MCF 10A (cell line): ENCODE results near the gene VEGFA. TPM values are rescaled to one million over a fixed set of nuclear protein-coding genes. Genes with fewer than 3 reads are reported as not detected.

Experiments used
- BruUV-seq: library from RNA; stranded (reverse); fragments of 400-500 nt; replicated peaks from 2 replicates; lab custom pipeline; 2021; lab: Mats Ljungman, UMichigan
- CTCF ChIA-PET: fragments of 300-600 bp; sonication (Branson Sonifier 250); formaldehyde crosslinking; extraction: SDS; loops from one replicate; lab custom pipeline; 2021; ENCODE audit warnings: antibody characterized with exemption, inconsistent platforms; lab: Yijun Ruan, JAX
- POLR2A ChIA-PET: fragments of 300-600, 350-650 bp; sonication (Branson Sonifier 250); formaldehyde crosslinking; extraction: SDS; loops from one replicate; lab custom pipeline; 2020; ENCODE audit warnings: antibody characterized with exemption, inconsistent platforms; lab: Yijun Ruan, JAX
- DNase-seq: peaks from one replicate; pipeline ENCODE4 v3.0.0-alpha.2; 2018; ENCODE audit not compliant: unreplicated experiment
- H3K27ac Mint-ChIP-seq: one replicate; pipeline ENCODE4 v1.8.0; 2022; ENCODE audit warnings: mild to moderate bottlenecking, low read depth, mixed read lengths; ENCODE audit not compliant: unreplicated experiment
- H3K27me3 Mint-ChIP-seq: one replicate; pipeline ENCODE4 v1.8.0; 2022; ENCODE audit warnings: mixed read lengths; ENCODE audit not compliant: insufficient read depth, unreplicated experiment
- H3K36me3 Mint-ChIP-seq: one replicate; pipeline ENCODE4 v1.8.0; 2022; ENCODE audit warnings: mild to moderate bottlenecking, moderate library complexity, mixed read lengths; ENCODE audit not compliant: insufficient read depth, unreplicated experiment
- H3K4me1 Mint-ChIP-seq: one replicate; pipeline ENCODE4 v1.8.0; 2022; ENCODE audit warnings: mixed read lengths; ENCODE audit not compliant: insufficient read depth, unreplicated experiment
- H3K4me3 Mint-ChIP-seq: one replicate; pipeline ENCODE4 v1.8.0; 2022; ENCODE audit warnings: mild to moderate bottlenecking, moderate library complexity, mixed read lengths; ENCODE audit not compliant: unreplicated experiment
- H3K9me3 Mint-ChIP-seq: one replicate; pipeline ENCODE4 v1.8.0; 2022; ENCODE audit warnings: mixed read lengths; ENCODE audit not compliant: unreplicated experiment
- intact Hi-C: fragments of 100-400 bp; cut with micrococcal nuclease; formaldehyde crosslinking; loops from 2 replicates; pipeline ENCODE4 v1.14.1; 2022
- total RNA-seq: library from RNA; stranded (reverse); gene quantifications from 2 replicates; pipeline ENCODE4 v1.2.3, GENCODE V29; 2022
- TF ChIP-seq, protein P1 (sequence below): fragments of 200-600 bp; IDR thresholded peaks from one replicate; pipeline ENCODE4 v1.8.0; 2022; ENCODE audit warnings: antibody characterized with exemption, mild to moderate bottlenecking; ENCODE audit not compliant: unreplicated experiment

VEGFA gene
- total RNA-seq, 1 experiment from 2014 or later: 265 TPM

DNA sequence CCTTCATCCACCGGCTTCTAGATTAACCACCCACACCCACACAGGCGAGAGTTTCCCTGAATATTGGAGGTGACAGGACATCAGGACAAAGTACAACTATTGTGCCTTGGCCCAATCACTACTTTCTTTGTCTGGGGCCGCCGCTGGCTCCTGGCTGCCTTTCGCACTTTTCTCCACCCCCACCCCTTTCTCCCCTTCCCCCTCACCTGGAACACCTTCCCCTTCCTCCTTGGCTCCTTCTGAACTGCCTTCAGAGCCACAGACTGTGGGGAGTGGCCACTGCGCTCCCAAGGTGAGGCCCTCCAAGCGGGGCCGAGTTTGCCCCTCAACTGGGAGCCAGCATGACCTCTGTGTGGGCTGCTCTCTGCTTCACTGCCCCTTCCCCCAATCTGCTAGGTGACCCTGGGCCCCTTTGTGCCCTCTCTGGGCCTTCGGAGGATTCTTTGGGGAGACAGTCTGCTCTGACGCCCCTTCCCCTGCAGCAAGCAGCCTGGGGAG, 3.0 kb upstream of the VEGFA start:
- Mint-ChIP-seq H3K4me3 (no peak overlapping the region), H3K27ac (no peak overlapping the region), H3K9me3 (no peaks in the 10 kb centered on the region), H3K36me3 (no peaks in the 10 kb centered on the region), H3K4me1 (no peaks in the 10 kb centered on the region), H3K27me3 (no peaks in the 10 kb centered on the region)
- DNase-seq: no peak
- intact Hi-C loops: no loop called here
- no TSS peak for BruUV-seq
- TF ChIP-seq, protein P1, sequence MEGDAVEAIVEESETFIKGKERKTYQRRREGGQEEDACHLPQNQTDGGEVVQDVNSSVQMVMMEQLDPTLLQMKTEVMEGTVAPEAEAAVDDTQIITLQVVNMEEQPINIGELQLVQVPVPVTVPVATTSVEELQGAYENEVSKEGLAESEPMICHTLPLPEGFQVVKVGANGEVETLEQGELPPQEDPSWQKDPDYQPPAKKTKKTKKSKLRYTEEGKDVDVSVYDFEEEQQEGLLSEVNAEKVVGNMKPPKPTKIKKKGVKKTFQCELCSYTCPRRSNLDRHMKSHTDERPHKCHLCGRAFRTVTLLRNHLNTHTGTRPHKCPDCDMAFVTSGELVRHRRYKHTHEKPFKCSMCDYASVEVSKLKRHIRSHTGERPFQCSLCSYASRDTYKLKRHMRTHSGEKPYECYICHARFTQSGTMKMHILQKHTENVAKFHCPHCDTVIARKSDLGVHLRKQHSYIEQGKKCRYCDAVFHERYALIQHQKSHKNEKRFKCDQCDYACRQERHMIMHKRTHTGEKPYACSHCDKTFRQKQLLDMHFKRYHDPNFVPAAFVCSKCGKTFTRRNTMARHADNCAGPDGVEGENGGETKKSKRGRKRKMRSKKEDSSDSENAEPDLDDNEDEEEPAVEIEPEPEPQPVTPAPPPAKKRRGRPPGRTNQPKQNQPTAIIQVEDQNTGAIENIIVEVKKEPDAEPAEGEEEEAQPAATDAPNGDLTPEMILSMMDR: no peak
- ChIA-PET CTCF (interaction anchor here (1.0 to 8.9 kb wide), 5 partner anchors 43 to 315 kb away, joined by 3 to 237 read pairs (median 4); no protein-coding TSS in a partner anchor), POLR2A (interaction anchor here (4.3 kb wide), 1 partner anchor 307 kb away, joined by 48 read pairs; no protein-coding TSS in a partner anchor)

DNA sequence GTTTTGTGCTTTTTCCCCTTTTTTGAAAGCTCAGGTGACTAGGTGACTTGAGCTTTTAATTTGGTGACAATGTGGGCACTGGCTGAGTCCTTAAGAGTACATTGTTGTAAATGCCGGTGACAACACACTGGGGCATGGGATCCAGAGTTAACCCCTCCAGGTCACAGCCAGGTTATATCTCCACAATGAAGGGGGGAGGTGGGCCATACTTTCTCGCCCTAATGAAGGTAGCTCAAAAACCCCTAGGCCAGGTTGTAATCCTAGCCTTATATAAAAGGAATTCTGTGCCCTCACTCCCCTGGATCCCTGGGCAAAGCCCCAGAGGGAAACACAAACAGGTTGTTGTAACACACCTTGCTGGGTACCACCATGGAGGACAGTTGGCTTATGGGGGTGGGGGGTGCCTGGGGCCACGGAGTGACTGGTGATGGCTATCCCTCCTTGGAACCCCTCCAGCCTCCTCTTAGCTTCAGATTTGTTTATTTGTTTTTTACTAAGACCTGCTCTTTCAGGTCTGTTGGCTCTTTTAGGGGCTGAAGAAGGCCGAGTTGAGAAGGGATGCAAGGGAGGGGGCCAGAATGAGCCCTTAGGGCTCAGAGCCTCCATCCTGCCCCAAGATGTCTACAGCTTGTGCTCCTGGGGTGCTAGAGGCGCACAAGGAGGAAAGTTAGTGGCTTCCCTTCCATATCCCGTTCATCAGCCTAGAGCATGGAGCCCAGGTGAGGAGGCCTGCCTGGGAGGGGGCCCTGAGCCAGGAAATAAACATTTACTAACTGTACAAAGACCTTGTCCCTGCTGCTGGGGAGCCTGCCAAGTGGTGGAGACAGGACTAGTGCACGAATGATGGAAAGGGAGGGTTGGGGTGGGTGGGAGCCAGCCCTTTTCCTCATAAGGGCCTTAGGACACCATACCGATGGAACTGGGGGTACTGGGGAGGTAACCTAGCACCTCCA, 2.2 kb upstream of the VEGFA start:
- Mint-ChIP-seq H3K27ac (no peak overlapping the region), H3K9me3 (no peaks in the 10 kb centered on the region), H3K4me3 (no peak overlapping the region), H3K27me3 (no peaks in the 10 kb centered on the region), H3K4me1 (no peaks in the 10 kb centered on the region), H3K36me3 (peaks cover 4% of the 10 kb centered on the region)
- no TSS peak for BruUV-seq
- intact Hi-C loops: no loop called here
- ChIA-PET POLR2A (interaction anchor here (1.1 to 4.3 kb wide), 4 partner anchors 43 to 311 kb away, joined by 3 to 48 read pairs (median 22); no protein-coding TSS in a partner anchor), CTCF (interaction anchor here (0.6 to 8.9 kb wide), 27 partner anchors 9 to 355 kb away, joined by 3 to 237 read pairs (median 4); no protein-coding TSS in a partner anchor)
- no peak for DNase-seq
- TF ChIP-seq, protein P1: no peak

DNA sequence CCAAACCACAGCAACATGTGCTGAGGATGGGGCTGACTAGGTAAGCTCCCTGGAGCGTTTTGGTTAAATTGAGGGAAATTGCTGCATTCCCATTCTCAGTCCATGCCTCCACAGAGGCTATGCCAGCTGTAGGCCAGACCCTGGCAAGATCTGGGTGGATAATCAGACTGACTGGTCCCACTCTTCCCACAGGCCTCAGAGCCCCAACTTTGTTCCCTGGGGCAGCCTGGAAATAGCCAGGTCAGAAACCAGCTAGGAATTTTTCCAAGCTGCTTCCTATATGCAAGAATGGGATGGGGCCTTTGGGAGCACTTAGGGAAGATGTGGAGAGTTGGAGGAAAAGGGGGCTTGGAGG, 1.5 kb upstream of the VEGFA start:
- Mint-ChIP-seq H3K27ac (no peak overlapping the region), H3K4me1 (peaks cover 5% of the 10 kb centered on the region), H3K9me3 (no peaks in the 10 kb centered on the region), H3K27me3 (no peaks in the 10 kb centered on the region), H3K4me3 (no peak overlapping the region), H3K36me3 (peaks cover 8% of the 10 kb centered on the region)
- BruUV-seq: no TSS peak
- no peak for DNase-seq
- intact Hi-C loops: no loop called here
- CTCF ChIA-PET: interaction anchor here (0.6 to 8.9 kb wide), 42 partner anchors 8 to 474 kb away, joined by 3 to 237 read pairs (median 4); partner anchors contain the start of gene MRPS18A
- POLR2A ChIA-PET: interaction anchor here (1.1 to 4.3 kb wide), 6 partner anchors 43 to 310 kb away, joined by 3 to 48 read pairs (median 19); partner anchors contain the start of gene MRPS18A
- TF ChIP-seq, protein P1: no peak
